Activated CD4-positive, alpha-beta T cell treated with anti-CD3 and anti-CD28 coated beads, Interleukin-2, Interleukin-4, amounts not matched to agents 100 ng/mL and 50 ng/mL, durations not matched to agents 16 hours and 8 hours (primary cell): ENCODE measurements around the gene MED12L.

Experiments
- DNase-seq: peaks from one replicate; pipeline ENCODE4 v3.0.0-alpha.2; 2020; ENCODE audit warnings: low spot score

The MED12L gene

GRCh38 chr3:151300539-151300938 is 215.1 kb downstream of the MED12L start:
- DNase-seq = no peak

GRCh38 chr3:151301787-151302186 is 216.3 kb downstream of the MED12L start:
- DNase-seq = peak; percentile 44

GRCh38 chr3:151303751-151304150 is 218.3 kb downstream of the MED12L start:
- DNase-seq = no peak

GRCh38 chr3:151305060-151305774 is 219.8 kb downstream of the MED12L start:
- peak; percentile 64 for DNase-seq

- DNase-seq = no peak
Measured at GRCh38 chr3:151305775-151306151, 220.3 kb downstream of the MED12L start.

GRCh38 chr3:151306168-151306810 is 220.8 kb downstream of the MED12L start:
- DNase-seq = no peak

GRCh38 chr3:151307131-151307530 is 221.7 kb downstream of the MED12L start:
- DNase-seq = no peak

- DNase-seq = peak; percentile 59
Measured at GRCh38 chr3:151307583-151308488, 222.4 kb downstream of the MED12L start.

- DNase-seq = no peak
Measured at GRCh38 chr3:151309566-151309965, 224.1 kb downstream of the MED12L start.

- DNase-seq = no peak
Measured at GRCh38 chr3:151312972-151313371, 227.5 kb downstream of the MED12L start.

GRCh38 chr3:151314137-151314536 is 228.7 kb downstream of the MED12L start:
- DNase-seq = no peak

- DNase-seq = no peak
Measured at GRCh38 chr3:151314593-151314992, 229.1 kb downstream of the MED12L start.

GRCh38 chr3:151315136-151315535 is 229.7 kb downstream of the MED12L start:
- no peak for DNase-seq

GRCh38 chr3:151315846-151316245 is 230.4 kb downstream of the MED12L start:
- no peak for DNase-seq

GRCh38 chr3:151316267-151316991 is 231.0 kb downstream of the MED12L start, which contains the start of gene GPR87:
TSS of gene GPR87 (minus strand) at chr3:151316820. CDS start at chr3:151300100, 16,720 bp downstream.
- DNase-seq = peak; percentile 82

- no peak for DNase-seq
Measured at GRCh38 chr3:151318313-151318712, 232.8 kb downstream of the MED12L start.

GRCh38 chr3:151318991-151319390 is 233.5 kb downstream of the MED12L start:
- no peak for DNase-seq

GRCh38 chr3:151319628-151320027 is 234.2 kb downstream of the MED12L start:
- DNase-seq = peak; percentile 50

- no peak for DNase-seq
Measured at GRCh38 chr3:151320131-151320530, 234.7 kb downstream of the MED12L start.

- DNase-seq = no peak
Measured at GRCh38 chr3:151321526-151321925, 236.1 kb downstream of the MED12L start.

GRCh38 chr3:151322511-151322910 is 237.0 kb downstream of the MED12L start:
- DNase-seq = no peak
